HG03135 (cell line): ENCODE results near the gene TSPAN9.

Experiments used
- ATAC-seq: cut with Tn5 transposase; IDR thresholded peaks from one replicate; pipeline ENCODE4 v1.9.1; 2021; ENCODE audit warnings: mild to moderate bottlenecking, moderate library complexity; ENCODE audit not compliant: unreplicated experiment

The TSPAN9 gene

GRCh38 chr12:3243376-3244084 lies 166.4 kb downstream of the TSPAN9 start:
- no peak for ATAC-seq

GRCh38 chr12:3244219-3244750 lies 167.1 kb downstream of the TSPAN9 start:
- ATAC-seq, result no peak

- ATAC-seq, result no peak
Observed at GRCh38 chr12:3246253-3246652, 169.1 kb downstream of the TSPAN9 start.

- ATAC-seq, result no peak
Observed at GRCh38 chr12:3247077-3247476, 169.9 kb downstream of the TSPAN9 start.

- no peak for ATAC-seq
Observed at GRCh38 chr12:3247629-3248161, 170.5 kb downstream of the TSPAN9 start.

GRCh38 chr12:3249081-3249800 lies 172.1 kb downstream of the TSPAN9 start:
- ATAC-seq, result no peak

- ATAC-seq, result no peak
Observed at GRCh38 chr12:3250034-3250433, 172.9 kb downstream of the TSPAN9 start.

GRCh38 chr12:3250576-3250975 lies 173.4 kb downstream of the TSPAN9 start:
- no peak for ATAC-seq

- ATAC-seq, result no peak
Observed at GRCh38 chr12:3251067-3251466, 173.9 kb downstream of the TSPAN9 start.

GRCh38 chr12:3251691-3252090 lies 174.5 kb downstream of the TSPAN9 start:
- ATAC-seq, result no peak

- no peak for ATAC-seq
Observed at GRCh38 chr12:3252450-3252891, 175.3 kb downstream of the TSPAN9 start.

GRCh38 chr12:3253682-3254275 lies 176.6 kb downstream of the TSPAN9 start:
- no peak for ATAC-seq

GRCh38 chr12:3255057-3255456 lies 177.9 kb downstream of the TSPAN9 start:
- no peak for ATAC-seq

GRCh38 chr12:3256103-3256631 lies 179.0 kb downstream of the TSPAN9 start:
- no peak for ATAC-seq

GRCh38 chr12:3257411-3257810 lies 180.2 kb downstream of the TSPAN9 start:
- ATAC-seq, result no peak

GRCh38 chr12:3259973-3260372 lies 182.8 kb downstream of the TSPAN9 start:
- no peak for ATAC-seq

GRCh38 chr12:3261782-3262359 lies 184.7 kb downstream of the TSPAN9 start:
- no peak for ATAC-seq

GRCh38 chr12:3262470-3262869 lies 185.3 kb downstream of the TSPAN9 start:
- no peak for ATAC-seq

- no peak for ATAC-seq
Observed at GRCh38 chr12:3263282-3263681, 186.1 kb downstream of the TSPAN9 start.

- ATAC-seq, result no peak
Observed at GRCh38 chr12:3263939-3264922, 187.1 kb downstream of the TSPAN9 start.
